Measurements from ENCODE around the gene AQP10.
"Not testable (repeated sequence)": the region's sequence is repeated elsewhere in the genome, so short reads cannot be mapped to it uniquely, and the experiment has no call there.

Gene AQP10

GRCh38 chr1:154353966-154354365 lies 33.1 kb downstream of the AQP10 start:
- Histone ChIP-seq H3K4me3 (replicated peaks; ENCODE audit: low read depth, low read length) (no peak overlapping the region), H3K27me3 (replicated peaks; ENCODE audit: control insufficient read depth, insufficient read depth, low read length) (no peaks in the 10 kb centered on the region), H3K36me3 (ENCODE audit: control insufficient read depth, insufficient read depth, low read length) (peaks cover 5% of the 10 kb centered on the region)
- TF ChIP-seq CTCF (IDR thresholded peaks at IDR 0.05; ENCODE audit: insufficient read depth, low read length, poor library complexity, severe bottlenecking), result no peak
- no peak for DNase-seq (ENCODE audit: extremely low read depth, insufficient read length)

GRCh38 chr1:154358519-154358918 lies 37.6 kb downstream of the AQP10 start:
- no peak for TF ChIP-seq CTCF (IDR thresholded peaks at IDR 0.05; ENCODE audit: insufficient read depth, low read length, poor library complexity, severe bottlenecking)
- no peaks in the 10 kb centered on the region for H3K27me3 ChIP-seq (replicated peaks; ENCODE audit: control insufficient read depth, insufficient read depth, low read length)
- H3K4me3 ChIP-seq (replicated peaks; ENCODE audit: low read depth, low read length), result no peak overlapping the region
- no peaks in the 10 kb centered on the region for H3K36me3 ChIP-seq (ENCODE audit: control insufficient read depth, insufficient read depth, low read length)
- no peak for DNase-seq (ENCODE audit: extremely low read depth, insufficient read length)

GRCh38 chr1:154360288-154360687 lies 39.4 kb downstream of the AQP10 start:
- no peaks in the 10 kb centered on the region for H3K36me3 ChIP-seq (ENCODE audit: control insufficient read depth, insufficient read depth, low read length)
- no peak overlapping the region for H3K4me3 ChIP-seq (replicated peaks; ENCODE audit: low read depth, low read length)
- no peaks in the 10 kb centered on the region for H3K27me3 ChIP-seq (replicated peaks; ENCODE audit: control insufficient read depth, insufficient read depth, low read length)
- no peak for DNase-seq (ENCODE audit: extremely low read depth, insufficient read length)
- TF ChIP-seq CTCF (IDR thresholded peaks at IDR 0.05; ENCODE audit: insufficient read depth, low read length, poor library complexity, severe bottlenecking), result no peak

- H3K36me3 ChIP-seq (ENCODE audit: control insufficient read depth, insufficient read depth, low read length); H3K27me3 ChIP-seq (replicated peaks; ENCODE audit: control insufficient read depth, insufficient read depth, low read length): not testable (repeated sequence)
Measured at GRCh38 chr1:154360881-154361280, 40.0 kb downstream of the AQP10 start.

GRCh38 chr1:154361357-154361756 lies 40.5 kb downstream of the AQP10 start:
- Histone ChIP-seq H3K4me3 (replicated peaks; ENCODE audit: low read depth, low read length) (no peak overlapping the region), H3K27me3 (replicated peaks; ENCODE audit: control insufficient read depth, insufficient read depth, low read length) (no peaks in the 10 kb centered on the region), H3K36me3 (ENCODE audit: control insufficient read depth, insufficient read depth, low read length) (no peaks in the 10 kb centered on the region)
- no peak for TF ChIP-seq CTCF (IDR thresholded peaks at IDR 0.05; ENCODE audit: insufficient read depth, low read length, poor library complexity, severe bottlenecking)
- DNase-seq (ENCODE audit: extremely low read depth, insufficient read length), result no peak

More at GRCh38 chr1:154360881-154361280, 40.0 kb downstream of the AQP10 start:
- not testable (repeated sequence) for DNase-seq (ENCODE audit: extremely low read depth, insufficient read length); H3K4me3 ChIP-seq (replicated peaks; ENCODE audit: low read depth, low read length)

GRCh38 chr1:154371436-154371835 lies 50.5 kb downstream of the AQP10 start:
- no peak overlapping the region for H3K4me3 ChIP-seq (replicated peaks; ENCODE audit: low read depth, low read length)
- no peak for DNase-seq (ENCODE audit: extremely low read depth, insufficient read length)
- H3K36me3 ChIP-seq (ENCODE audit: control insufficient read depth, insufficient read depth, low read length), result no peaks in the 10 kb centered on the region
- no peak for TF ChIP-seq CTCF (IDR thresholded peaks at IDR 0.05; ENCODE audit: insufficient read depth, low read length, poor library complexity, severe bottlenecking)
- no peaks in the 10 kb centered on the region for H3K27me3 ChIP-seq (replicated peaks; ENCODE audit: control insufficient read depth, insufficient read depth, low read length)

- H3K36me3 ChIP-seq (ENCODE audit: control insufficient read depth, insufficient read depth, low read length); DNase-seq (ENCODE audit: extremely low read depth, insufficient read length); H3K27me3 ChIP-seq (replicated peaks; ENCODE audit: control insufficient read depth, insufficient read depth, low read length); H3K4me3 ChIP-seq (replicated peaks; ENCODE audit: low read depth, low read length): not testable (repeated sequence)
Measured at GRCh38 chr1:154373777-154374357, 53.0 kb downstream of the AQP10 start.
